Measurements from ENCODE around the gene GNE. TPM values are rescaled to one million over a fixed set of nuclear protein-coding genes. Genes with fewer than 3 reads are reported as not detected.
"Not testable (repeated sequence)": the region's sequence is repeated elsewhere in the genome, so short reads cannot be mapped to it uniquely, and the experiment has no call there.

Gene GNE
- total RNA-seq, 1 donor from 2014 or later, result 23.9 TPM

GRCh38 chr9:36284226-36284625 lies 26.0 kb upstream of the GNE start:
- no peak overlapping the region for H3K4me3 ChIP-seq (ENCODE audit: low read depth, low read length)
- TF ChIP-seq CTCF (conservative IDR thresholded peaks at IDR 0.05; ENCODE audit: low read depth, low read length), result no peak
- DNase-seq (ENCODE audit: low read depth), result no peak

GRCh38 chr9:36282275-36282674 lies 24.0 kb upstream of the GNE start:
- DNase-seq (ENCODE audit: low read depth), result no peak
- no peak overlapping the region for H3K4me3 ChIP-seq (ENCODE audit: low read depth, low read length)
- TF ChIP-seq CTCF (conservative IDR thresholded peaks at IDR 0.05; ENCODE audit: low read depth, low read length), result no peak

GRCh38 chr9:36280989-36281388 lies 22.7 kb upstream of the GNE start:
- TF ChIP-seq CTCF (conservative IDR thresholded peaks at IDR 0.05; ENCODE audit: low read depth, low read length), result no peak
- H3K4me3 ChIP-seq (ENCODE audit: low read depth, low read length), result no peak overlapping the region
- no peak for DNase-seq (ENCODE audit: low read depth)

GRCh38 chr9:36278243-36278642 lies 20.0 kb upstream of the GNE start:
- no peak for TF ChIP-seq CTCF (conservative IDR thresholded peaks at IDR 0.05; ENCODE audit: low read depth, low read length)
- DNase-seq (ENCODE audit: low read depth), result no peak
- no peak overlapping the region for H3K4me3 ChIP-seq (ENCODE audit: low read depth, low read length)

- peak overlapping the region; percentile 51 for H3K4me3 ChIP-seq (ENCODE audit: low read depth, low read length)
- no peak for TF ChIP-seq CTCF (conservative IDR thresholded peaks at IDR 0.05; ENCODE audit: low read depth, low read length)
- DNase-seq (ENCODE audit: low read depth), result no peak
Observed at GRCh38 chr9:36276781-36277181, 18.5 kb upstream of the GNE start.

GRCh38 chr9:36276254-36276653 lies 18.0 kb upstream of the GNE start:
- TF ChIP-seq CTCF (conservative IDR thresholded peaks at IDR 0.05; ENCODE audit: low read depth, low read length), result no peak
- DNase-seq (ENCODE audit: low read depth), result no peak
- H3K4me3 ChIP-seq (ENCODE audit: low read depth, low read length), result peak overlapping the region; percentile 51

GRCh38 chr9:36275060-36275459 lies 16.8 kb upstream of the GNE start:
- H3K4me3 ChIP-seq (ENCODE audit: low read depth, low read length), result no peak overlapping the region
- DNase-seq (ENCODE audit: low read depth), result no peak
- TF ChIP-seq CTCF (conservative IDR thresholded peaks at IDR 0.05; ENCODE audit: low read depth, low read length), result no peak

- DNase-seq (ENCODE audit: low read depth); H3K4me3 ChIP-seq (ENCODE audit: low read depth, low read length): not testable (repeated sequence)
Observed at GRCh38 chr9:36273354-36273753, 15.1 kb upstream of the GNE start.

Measured in epithelial cell of proximal tubule (primary cell).